ENCODE data around the gene STPG3. TPM values are rescaled to one million over a fixed set of nuclear protein-coding genes. Genes with fewer than 3 reads are reported as not detected.

Gene STPG3
- total and polyA plus RNA-seq, 2 of the 13 experiments (the other 11 are each of a cell fraction or from before 2014, with no cell fraction given) = not detected

DNA sequence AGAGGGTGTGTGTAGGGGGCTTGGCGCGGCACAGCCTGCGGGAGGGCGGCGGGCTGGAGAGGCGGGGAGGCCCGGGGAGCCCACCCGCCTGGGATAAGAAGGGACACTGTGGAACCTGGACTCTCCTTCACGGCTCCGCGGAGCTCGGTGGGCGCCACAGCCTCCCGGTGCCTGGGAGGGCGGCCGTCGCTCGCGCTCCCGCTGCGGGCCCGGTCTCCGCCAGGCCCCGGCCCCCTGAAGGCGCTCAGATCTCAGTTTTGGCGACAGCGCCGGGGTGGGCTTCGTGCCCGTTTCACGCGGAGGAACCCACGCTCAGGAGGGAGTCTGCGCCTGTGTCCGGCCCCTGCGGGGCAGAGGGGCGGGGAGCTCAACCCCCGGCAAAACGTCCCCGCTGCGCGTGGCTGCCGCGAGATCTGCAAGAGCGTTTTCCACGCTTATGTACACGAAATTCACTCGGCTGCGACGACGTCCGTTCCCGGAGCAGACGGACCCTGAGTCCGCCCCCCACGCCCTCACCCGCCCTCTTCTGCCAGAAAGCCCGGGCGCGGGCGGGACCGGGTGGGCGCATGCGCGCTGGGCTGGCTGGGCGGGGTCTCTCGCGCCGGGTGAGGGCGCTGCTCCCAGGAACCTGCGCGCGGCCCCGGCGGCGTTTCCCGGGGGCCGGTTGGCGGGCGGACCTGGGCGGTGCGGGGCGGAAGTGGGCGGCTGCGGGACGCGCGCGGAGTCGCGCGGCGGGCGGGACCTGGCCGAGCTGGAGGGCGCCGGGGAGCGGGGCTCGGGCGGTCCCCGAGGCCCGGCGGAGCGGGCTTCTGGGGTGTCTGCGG lies 3.8 kb downstream of the STPG3 start, which contains the start of gene NELFB (continued):
- TF ChIP-seq, protein P1, sequence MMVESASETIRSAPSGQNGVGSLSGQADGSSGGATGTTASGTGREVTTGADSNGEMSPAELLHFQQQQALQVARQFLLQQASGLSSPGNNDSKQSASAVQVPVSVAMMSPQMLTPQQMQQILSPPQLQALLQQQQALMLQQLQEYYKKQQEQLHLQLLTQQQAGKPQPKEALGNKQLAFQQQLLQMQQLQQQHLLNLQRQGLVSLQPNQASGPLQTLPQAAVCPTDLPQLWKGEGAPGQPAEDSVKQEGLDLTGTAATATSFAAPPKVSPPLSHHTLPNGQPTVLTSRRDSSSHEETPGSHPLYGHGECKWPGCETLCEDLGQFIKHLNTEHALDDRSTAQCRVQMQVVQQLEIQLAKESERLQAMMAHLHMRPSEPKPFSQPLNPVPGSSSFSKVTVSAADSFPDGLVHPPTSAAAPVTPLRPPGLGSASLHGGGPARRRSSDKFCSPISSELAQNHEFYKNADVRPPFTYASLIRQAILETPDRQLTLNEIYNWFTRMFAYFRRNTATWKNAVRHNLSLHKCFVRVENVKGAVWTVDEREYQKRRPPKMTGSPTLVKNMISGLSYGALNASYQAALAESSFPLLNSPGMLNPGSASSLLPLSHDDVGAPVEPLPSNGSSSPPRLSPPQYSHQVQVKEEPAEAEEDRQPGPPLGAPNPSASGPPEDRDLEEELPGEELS (CRISPR knock-in tag; IDR thresholded peaks at IDR 0.05) = no peak
- TF ChIP-seq, protein P2, sequence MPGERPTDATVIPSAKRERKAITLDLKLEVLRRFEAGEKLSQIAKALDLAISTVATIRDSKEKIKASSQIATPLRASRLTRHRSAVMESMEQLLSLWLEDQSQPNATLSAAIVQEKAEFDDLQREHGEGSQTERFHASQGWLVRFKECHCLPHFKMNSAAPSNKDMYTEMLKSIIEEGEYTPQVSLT (CRISPR knock-in tag; IDR thresholded peaks at IDR 0.05; ENCODE audit: borderline replicate concordance, low read depth) = no peak
- no peak for TF ChIP-seq THYN1 (CRISPR knock-in tag; IDR thresholded peaks at IDR 0.05; ENCODE audit: borderline replicate concordance, low read depth)
- TF ChIP-seq REL (CRISPR knock-in tag; conservative IDR thresholded peaks at IDR 0.05) = no peak
- no peak; the same call in 1 of the 2 replicates for TF ChIP-seq NFYB (CRISPR knock-in tag; IDR thresholded peaks at IDR 0.05)
- TF ChIP-seq ZNF615 (CRISPR knock-in tag; IDR thresholded peaks at IDR 0.05; ENCODE audit: borderline replicate concordance) = no peak
- TF ChIP-seq NFRKB (IDR thresholded peaks at IDR 0.05) = no peak
- no peak for TF ChIP-seq ZNF180 (CRISPR knock-in tag; IDR thresholded peaks at IDR 0.05; ENCODE audit: borderline replicate concordance, low read depth)
- TF ChIP-seq MTF1 (CRISPR knock-in tag; IDR thresholded peaks at IDR 0.05) = no peak
- TF ChIP-seq, protein P3, sequence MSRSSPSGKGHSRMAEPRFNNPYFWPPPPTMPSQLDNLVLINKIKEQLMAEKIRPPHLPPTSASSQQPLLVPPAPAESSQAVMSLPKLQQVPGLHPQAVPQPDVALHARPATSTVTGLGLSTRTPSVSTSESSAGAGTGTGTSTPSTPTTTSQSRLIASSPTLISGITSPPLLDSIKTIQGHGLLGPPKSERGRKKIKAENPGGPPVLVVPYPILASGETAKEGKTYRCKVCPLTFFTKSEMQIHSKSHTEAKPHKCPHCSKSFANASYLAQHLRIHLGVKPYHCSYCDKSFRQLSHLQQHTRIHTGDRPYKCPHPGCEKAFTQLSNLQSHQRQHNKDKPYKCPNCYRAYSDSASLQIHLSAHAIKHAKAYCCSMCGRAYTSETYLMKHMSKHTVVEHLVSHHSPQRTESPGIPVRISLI (CRISPR knock-in tag; IDR thresholded peaks at IDR 0.05; ENCODE audit: borderline replicate concordance) = no peak
- no peak for TF ChIP-seq ZNF317 (CRISPR knock-in tag; IDR thresholded peaks at IDR 0.05)
- TF ChIP-seq, protein P4, sequence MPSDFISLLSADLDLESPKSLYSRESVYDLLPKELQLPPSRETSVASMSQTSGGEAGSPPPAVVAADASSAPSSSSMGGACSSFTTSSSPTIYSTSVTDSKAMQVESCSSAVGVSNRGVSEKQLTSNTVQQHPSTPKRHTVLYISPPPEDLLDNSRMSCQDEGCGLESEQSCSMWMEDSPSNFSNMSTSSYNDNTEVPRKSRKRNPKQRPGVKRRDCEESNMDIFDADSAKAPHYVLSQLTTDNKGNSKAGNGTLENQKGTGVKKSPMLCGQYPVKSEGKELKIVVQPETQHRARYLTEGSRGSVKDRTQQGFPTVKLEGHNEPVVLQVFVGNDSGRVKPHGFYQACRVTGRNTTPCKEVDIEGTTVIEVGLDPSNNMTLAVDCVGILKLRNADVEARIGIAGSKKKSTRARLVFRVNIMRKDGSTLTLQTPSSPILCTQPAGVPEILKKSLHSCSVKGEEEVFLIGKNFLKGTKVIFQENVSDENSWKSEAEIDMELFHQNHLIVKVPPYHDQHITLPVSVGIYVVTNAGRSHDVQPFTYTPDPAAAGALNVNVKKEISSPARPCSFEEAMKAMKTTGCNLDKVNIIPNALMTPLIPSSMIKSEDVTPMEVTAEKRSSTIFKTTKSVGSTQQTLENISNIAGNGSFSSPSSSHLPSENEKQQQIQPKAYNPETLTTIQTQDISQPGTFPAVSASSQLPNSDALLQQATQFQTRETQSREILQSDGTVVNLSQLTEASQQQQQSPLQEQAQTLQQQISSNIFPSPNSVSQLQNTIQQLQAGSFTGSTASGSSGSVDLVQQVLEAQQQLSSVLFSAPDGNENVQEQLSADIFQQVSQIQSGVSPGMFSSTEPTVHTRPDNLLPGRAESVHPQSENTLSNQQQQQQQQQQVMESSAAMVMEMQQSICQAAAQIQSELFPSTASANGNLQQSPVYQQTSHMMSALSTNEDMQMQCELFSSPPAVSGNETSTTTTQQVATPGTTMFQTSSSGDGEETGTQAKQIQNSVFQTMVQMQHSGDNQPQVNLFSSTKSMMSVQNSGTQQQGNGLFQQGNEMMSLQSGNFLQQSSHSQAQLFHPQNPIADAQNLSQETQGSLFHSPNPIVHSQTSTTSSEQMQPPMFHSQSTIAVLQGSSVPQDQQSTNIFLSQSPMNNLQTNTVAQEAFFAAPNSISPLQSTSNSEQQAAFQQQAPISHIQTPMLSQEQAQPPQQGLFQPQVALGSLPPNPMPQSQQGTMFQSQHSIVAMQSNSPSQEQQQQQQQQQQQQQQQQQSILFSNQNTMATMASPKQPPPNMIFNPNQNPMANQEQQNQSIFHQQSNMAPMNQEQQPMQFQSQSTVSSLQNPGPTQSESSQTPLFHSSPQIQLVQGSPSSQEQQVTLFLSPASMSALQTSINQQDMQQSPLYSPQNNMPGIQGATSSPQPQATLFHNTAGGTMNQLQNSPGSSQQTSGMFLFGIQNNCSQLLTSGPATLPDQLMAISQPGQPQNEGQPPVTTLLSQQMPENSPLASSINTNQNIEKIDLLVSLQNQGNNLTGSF (CRISPR knock-in tag; IDR thresholded peaks at IDR 0.05) = no peak
- TF ChIP-seq U2AF1 (optimal IDR thresholded peaks at IDR 0.05; ENCODE audit: low read depth, low read length) = no peak
- TF ChIP-seq ZBTB1 (CRISPR knock-in tag; IDR thresholded peaks at IDR 0.05; ENCODE audit: borderline replicate concordance) = peak; percentile 99
- TF ChIP-seq, protein P5, sequence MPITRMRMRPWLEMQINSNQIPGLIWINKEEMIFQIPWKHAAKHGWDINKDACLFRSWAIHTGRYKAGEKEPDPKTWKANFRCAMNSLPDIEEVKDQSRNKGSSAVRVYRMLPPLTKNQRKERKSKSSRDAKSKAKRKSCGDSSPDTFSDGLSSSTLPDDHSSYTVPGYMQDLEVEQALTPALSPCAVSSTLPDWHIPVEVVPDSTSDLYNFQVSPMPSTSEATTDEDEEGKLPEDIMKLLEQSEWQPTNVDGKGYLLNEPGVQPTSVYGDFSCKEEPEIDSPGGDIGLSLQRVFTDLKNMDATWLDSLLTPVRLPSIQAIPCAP (CRISPR knock-in tag; IDR thresholded peaks at IDR 0.05; ENCODE audit: low read depth) = no peak
- TF ChIP-seq POLR2AphosphoS2 (IDR thresholded peaks at IDR 0.05; ENCODE audit: low read depth, low read length) = no peak
- TF ChIP-seq ZNF761 (CRISPR knock-in tag; conservative IDR thresholded peaks at IDR 0.05) = no peak

All from HepG2 (cell line).